ENCODE results near the gene PPAT. TPM values are rescaled to one million over a fixed set of nuclear protein-coding genes. Genes with fewer than 3 reads are reported as not detected.

The PPAT gene
- total RNA-seq (2022; extraction: Qiagen RNA extraction) = 14.4 to 20.5 TPM (median 15.9 TPM) in 5 replicates

DNA sequence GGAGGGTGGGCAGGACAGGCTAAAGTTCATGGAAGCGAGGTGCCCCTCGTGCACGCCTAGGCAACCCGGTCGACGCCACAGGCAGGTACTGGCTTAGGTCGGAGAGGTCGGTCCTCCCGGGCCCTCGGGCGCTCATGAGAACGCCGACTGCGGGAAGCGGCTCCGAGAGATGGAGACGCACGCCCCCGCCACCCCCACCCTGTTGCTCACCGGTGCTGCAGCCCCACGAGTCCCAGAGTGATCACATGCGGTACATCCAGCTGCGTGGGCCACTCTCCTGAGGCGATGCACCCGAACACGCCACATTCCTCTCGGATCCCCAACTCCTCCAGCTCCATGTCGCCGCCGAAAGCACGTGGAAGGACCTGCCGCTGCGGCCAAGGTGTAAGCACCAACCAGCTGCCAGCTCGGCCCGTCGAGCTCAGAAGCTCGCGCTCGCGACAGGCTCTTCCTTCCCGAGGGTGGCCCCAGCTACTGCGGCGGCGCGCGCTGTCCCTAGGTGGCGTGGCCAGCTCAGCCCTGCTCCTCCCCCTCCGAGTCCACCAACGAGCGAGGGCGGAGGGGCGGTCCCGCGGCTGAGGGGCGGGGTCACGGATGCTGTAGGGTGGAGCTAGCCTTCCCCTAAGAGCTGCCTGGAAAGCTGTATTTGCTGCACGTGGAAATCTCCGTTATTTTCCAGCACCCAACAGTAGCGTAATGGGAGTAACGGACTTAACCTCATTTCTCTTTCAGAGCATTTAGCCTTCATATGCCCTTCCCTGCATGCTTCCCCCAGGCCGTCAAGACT is at the start of gene PPAT:
PPAT (minus strand) TSS at position 476 of the 787 bp plus-strand sequence; CDS start at position 338, 138 bp downstream.

DNA sequence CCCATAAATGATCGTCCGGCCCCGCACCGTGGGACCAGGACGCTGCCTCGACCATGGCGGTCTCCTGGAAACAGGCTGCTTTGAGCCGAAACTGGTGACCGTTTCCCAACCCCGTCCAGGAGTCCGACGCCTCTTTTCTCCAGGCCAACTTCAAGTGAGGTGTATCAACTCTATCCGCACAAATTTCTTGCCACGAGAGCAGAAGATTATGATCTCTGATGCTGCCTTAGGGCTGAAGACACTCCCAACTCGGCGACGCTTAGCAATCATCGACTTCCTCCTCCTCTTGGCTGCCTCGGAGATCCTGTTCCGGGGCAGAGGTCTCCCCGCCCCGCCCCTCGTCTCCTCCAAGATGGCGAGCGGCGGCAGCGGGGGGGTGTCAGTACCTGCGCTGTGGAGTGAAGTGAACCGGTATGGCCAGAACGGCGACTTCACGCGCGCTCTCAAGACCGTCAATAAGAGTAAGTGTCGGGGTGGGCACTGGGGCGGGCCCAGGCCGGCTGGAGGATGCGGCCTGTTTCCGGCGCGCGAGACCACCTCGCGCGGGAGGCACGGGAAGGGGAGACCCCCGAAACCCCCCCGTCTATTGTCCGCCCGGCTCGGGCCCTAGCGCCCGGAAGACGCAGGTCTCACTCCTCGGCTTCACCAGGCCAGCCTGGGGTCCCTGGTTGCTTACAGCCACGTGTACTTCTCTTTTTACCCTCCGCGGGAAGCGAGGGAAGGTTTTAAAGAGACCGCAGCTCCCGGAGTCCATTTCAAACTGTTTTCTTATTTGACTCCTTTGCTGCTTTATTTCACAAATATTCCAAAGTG is 32.1 kb upstream of the PPAT start, which contains the start of gene SRP72:
SRP72 (plus strand) TSS at position 334 of the 813 bp plus-strand sequence; CDS start at position 353, 19 bp downstream.

DNA sequence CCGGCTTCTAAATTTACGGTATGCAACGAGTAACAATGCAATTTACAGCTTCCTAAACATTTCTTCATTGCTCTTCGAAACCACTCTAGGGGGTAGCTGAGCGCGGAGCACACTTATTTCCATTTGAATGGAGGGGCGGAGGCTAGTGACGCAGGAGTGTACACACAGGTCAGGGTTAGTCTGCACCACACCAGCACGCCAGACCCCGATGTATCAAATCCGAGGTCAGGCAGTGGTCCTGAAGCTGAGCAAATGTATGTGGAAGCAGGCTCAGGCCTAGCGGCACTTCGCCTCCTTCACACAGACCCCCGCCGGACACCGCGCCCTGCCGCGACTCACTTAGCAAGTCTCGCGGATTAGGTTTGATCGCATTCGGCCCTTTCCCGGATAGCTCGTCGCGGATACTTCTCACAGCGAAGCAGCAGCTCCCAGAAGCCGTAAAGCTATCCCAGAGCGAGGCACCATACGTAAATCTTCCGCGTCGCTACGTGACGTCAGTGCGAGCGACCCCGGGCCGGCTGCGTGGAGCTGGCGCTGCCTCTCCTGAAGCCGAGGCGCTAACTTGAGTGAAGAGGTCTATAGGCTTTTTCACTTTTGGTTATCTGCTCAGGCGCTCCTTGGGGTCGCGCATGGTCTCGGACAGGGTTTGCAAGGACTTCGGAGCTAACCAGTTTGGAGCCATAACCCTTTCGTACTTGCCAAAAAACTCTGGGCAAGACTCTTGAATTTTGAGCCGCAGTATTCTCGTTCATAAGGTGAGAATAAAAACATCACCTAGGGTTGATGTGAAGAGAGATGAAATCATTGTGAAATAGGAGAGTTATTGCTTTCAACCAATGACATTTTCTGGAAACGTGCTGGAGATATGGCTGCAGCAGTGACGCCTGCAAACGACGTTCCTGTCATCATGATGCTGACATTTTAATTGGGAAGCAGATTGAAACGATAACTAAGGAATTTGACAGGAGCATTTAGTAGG is 48.1 kb downstream of the PPAT start, which contains the start of gene AASDH:
AASDH (minus strand) TSS at position 469 of the 979 bp plus-strand sequence. CDS start 3,192 bp downstream, outside the sequence.

Other genes starting within 250 kb of the PPAT start
- gene AASDH, start 48.1 kb downstream of the PPAT start, total RNA-seq (2022; extraction: Qiagen RNA extraction) = 2.4 to 3.7 TPM (median 2.9 TPM) in 5 replicates
- gene PAICS, start 645 bp upstream of the PPAT start, total RNA-seq (2022; extraction: Qiagen RNA extraction) = 114 to 144 TPM (median 123 TPM) in 5 replicates
- gene SRP72, start 32.0 kb upstream of the PPAT start, total RNA-seq (2022; extraction: Qiagen RNA extraction) = 41.7 to 56.1 TPM (median 46.6 TPM) in 5 replicates
- gene ARL9, start 70.2 kb upstream of the PPAT start, total RNA-seq (2022; extraction: Qiagen RNA extraction) = 0.06 to 0.07 TPM in 2 of 5 replicates, not detected in the others
- not detected in 5 replicates for gene HOPX, start 245.7 kb upstream of the PPAT start, total RNA-seq (2022; extraction: Qiagen RNA extraction)